Measurements from ENCODE around the gene ZNF367.

DNA sequence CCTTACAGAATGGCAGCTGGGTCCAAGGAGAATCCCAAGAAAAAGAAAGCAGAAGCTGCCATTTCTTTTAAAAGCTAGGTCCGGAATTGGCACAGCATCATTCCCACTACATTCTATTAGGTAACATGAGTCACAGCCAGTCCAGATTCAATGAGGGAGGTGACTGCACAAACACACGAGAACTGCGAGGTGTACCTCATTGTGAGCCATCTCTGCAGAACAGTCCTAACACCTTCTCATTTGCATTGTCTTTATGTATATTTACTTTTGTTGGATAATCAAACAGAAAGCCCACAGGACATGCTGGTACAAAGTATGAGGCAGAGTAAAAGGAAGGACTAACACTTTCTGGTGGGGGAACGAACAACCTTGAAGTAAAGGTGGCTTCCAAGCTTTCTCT, 17.2 kb upstream of the ZNF367 start:
- no peak for TF ChIP-seq EZH2phosphoT487 (IDR thresholded peaks at IDR 0.05; ENCODE audit: low read depth)
- TF ChIP-seq, protein P1, sequence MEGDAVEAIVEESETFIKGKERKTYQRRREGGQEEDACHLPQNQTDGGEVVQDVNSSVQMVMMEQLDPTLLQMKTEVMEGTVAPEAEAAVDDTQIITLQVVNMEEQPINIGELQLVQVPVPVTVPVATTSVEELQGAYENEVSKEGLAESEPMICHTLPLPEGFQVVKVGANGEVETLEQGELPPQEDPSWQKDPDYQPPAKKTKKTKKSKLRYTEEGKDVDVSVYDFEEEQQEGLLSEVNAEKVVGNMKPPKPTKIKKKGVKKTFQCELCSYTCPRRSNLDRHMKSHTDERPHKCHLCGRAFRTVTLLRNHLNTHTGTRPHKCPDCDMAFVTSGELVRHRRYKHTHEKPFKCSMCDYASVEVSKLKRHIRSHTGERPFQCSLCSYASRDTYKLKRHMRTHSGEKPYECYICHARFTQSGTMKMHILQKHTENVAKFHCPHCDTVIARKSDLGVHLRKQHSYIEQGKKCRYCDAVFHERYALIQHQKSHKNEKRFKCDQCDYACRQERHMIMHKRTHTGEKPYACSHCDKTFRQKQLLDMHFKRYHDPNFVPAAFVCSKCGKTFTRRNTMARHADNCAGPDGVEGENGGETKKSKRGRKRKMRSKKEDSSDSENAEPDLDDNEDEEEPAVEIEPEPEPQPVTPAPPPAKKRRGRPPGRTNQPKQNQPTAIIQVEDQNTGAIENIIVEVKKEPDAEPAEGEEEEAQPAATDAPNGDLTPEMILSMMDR (IDR thresholded peaks at IDR 0.05; ENCODE audit: low read depth, low read length) = no peak
